H4 (cell line): ENCODE measurements around the gene TSR3. TPM values are rescaled to one million over a fixed set of nuclear protein-coding genes. Genes with fewer than 3 reads are reported as not detected.

Experiments used
- DNase-seq: peaks from one replicate; pipeline ENCODE4 v3.0.0-alpha.2; 2015; ENCODE audit warnings: low spot score
- total RNA-seq: library from RNA; depleted of rRNA; stranded (reverse); fragments of >200 nt; shearing (Covaris generic); gene quantifications from 2 replicates; pipeline ENCODE4 v1.2.3, GENCODE V29; 2014; rRNA removed

TSR3 gene
- total RNA-seq, 1 experiment from 2014 or later: 41.5 TPM

DNA sequence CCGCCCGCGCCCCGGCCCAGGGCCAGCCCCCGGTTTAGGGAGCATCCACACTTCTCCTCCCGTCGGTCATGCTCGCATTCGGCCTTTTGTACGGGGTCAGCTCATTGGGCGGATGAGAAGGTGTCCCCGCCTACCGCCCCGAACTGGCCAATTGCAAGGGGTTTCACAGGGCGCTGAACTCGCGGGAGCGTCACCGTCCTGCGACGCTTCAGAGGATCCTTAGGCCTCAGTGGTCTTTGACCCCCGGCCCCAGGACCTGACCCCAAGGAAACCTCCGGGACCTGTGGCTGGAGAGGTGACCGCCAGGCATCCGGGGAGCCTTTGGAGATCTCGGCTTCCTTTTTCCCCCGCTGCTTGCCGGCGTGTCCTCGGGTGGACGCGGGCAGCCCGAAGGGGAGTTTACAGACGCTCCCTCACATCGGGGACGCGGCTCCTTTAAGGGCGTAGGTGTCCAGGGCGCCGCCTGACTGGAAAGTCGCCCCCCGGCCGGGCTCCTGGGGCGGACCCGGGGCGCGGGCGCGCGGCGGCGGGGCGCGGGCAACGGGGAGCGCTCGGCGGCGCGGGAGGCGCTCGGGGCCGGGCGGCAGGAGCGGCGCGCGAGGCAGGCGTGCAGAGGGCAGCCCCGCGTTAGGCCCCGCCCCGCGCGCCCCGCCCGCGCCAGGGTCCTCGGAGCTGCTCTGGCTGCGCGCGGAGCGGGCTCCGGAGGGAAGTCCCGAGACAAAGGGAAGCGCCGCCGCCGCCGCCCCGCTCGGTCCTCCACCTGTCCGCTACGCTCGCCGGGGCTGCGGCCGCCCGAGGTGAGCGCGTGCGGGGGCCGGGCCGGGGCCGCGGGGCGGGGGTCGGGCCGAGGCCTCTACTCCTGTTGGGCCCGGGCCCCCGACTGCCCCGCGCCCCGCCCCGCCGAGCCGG is 42.4 kb downstream of the TSR3 start, which contains the start of gene UBE2I:
TSS of gene UBE2I (plus strand) at position 660 of the 909 bp plus-strand sequence. CDS start 4,395 bp downstream, outside the sequence.
- DNase-seq: peak; percentile 96

DNA sequence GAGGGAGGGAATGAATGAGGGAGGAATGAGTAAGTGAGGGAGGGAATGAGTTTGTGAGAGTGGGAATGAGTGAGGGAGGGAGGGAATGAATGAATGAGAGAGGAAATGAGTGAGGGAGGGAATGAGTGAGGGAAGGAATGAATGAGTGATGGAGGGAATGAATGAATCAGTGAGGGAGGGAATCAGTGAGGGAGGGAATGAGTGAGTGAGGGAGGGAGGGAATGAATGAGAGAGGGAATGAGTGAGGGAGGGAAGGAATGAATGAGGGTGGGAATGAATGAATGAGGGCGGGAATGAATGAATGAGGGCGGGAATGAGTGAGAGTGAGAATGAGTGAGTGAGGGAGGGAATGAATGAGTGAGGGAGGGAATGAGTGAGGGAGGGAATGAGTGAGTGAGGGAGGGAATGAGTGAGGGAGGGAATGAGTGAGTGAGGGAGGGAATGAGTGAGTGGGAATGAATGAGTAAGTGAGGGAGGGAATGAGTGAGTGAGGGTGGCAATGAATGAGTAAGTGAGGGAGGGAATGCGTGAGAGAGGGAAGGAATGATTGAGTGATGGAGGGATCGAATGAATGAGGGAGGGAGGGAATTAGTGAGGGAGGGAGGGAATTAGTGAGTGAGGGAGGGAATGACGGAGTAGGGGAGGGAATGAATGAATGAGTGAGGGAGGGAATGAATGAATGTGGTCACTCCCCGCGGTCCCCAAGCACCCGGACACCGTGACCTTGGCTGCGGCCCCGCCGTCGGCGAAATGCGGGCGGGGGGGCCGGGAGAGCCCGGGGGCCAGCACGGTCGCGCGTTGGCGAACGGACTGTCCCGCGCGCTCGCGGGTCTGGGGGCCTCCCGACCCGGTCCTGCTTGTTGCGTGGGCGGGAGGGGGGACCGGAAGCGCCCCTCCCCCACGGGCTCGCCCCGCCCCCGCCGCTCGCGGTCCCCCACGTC is 43.4 kb downstream of the TSR3 start:
- DNase-seq: peak; percentile 71

DNA sequence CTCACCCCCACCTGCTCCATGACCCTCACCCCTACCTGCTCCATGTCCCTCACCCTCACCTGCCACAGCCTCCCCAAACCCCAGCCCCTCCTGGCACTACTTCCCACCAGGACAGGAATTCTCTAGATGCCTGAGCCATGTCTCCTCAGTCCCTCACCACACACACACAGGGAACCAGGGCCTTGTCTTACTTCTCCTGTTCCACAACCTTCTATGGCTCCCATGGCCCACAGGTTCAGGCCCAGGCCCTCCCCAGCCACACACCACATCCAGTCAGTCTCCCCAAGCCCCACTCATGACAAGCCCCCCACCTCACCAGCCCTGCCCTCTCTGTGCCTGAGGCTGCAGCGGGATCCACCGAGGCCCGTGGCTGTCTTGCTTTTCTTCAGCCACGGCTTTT is 45.3 kb downstream of the TSR3 start:
- DNase-seq: no peak

DNA sequence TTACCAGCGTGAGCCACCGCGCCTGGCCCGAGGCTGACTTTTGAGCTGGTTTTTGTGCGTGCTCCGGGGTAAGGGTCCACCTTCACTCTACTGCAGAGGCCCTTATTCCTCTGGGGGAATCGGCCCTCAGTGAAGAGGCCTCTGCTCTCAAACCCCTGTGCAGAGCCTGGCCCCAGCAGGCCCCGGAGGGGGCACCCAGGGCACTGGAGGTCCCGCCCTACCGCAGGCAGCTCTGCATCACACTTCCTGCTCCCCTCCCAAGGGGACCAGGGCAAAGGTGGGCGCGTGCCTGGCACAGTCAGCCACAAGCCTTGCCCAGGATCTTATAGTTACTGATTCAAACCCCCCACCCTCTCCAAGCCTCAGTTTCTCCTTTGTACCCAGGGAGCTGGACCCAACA is 45.9 kb downstream of the TSR3 start:
- DNase-seq: no peak

DNA sequence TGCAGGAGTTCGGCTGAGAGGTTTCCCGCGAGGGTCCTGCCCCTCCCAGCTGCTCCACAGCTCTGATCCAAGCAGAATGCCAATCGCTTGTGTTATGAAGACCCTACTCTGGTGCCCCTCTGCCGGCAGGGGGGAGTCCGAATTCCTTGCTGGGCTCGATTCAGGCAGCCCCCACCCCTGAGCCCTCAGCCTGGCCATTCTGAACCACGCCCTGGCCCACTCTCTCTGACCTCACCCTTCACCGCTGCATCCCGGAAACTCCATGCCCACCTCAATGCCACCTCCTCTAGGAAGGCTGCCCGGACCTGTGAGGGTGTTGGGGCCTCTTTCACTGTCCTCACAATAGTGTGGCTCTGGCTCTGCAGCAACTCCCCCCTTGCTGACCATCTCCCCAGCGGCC is 50.1 kb downstream of the TSR3 start:
- no peak for DNase-seq

DNA sequence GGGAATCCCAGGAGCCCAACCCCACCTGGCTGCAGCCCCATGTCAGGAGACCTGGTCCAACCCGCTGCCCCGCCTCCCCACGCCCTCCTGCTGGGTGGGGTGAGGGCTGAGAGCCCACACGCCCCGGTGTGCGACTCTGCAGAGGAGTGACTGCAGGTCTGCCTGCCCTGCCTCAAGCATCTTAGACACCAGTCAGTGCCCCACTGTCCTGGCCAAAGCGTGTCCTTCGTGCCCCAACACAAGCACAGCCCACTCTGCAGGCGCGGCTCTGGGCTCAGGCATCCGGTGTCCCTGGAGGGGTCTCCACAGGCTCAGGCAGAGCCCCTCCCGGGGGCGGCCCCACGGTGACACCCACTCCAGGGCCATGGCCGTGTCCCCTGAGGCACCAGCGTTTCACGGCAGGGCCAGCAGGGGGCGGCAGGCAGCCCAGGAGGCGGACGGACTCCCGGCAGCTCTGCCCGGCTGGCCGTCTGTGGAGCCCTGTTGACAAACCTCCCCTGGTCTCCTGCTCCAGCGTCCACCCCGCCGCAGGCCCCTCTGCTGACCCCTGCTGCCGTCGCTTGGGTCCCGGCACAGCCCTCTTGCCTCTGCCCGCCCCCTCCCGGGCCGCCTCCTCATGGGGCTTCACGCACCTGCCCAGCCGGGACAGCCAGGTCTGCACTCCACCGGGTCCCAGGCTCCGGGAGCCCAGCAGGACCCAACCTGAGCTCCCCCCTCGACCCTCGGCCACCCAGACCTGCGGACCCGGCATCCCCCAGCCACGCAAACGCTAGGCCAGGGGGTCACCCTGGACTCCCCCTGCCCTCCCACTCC is 50.8 kb downstream of the TSR3 start:
- DNase-seq: peak; percentile 46

DNA sequence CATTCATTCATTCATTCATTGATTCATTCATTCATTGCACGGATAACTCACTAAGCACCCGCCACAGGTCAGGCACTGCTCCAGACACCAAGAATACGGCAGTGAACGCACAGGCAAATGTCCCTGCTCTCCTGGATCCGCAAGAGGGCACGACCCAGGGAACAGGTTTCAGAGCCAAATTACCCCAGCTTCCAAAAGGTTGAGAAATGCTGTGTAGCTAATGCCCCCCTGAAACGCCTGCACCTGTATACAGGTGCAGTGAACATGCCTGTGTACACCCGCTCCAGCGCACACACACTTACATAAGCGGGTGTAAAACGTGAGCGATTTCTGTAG is 51.8 kb downstream of the TSR3 start:
- no peak for DNase-seq

Other genes with a start within 250 kb of the TSR3 start
- gene CACNA1H, start 198.8 kb downstream of the TSR3 start, total RNA-seq: 1.4 and 2.0 TPM in 2 replicates
- gene TPSG1, start 126.6 kb downstream of the TSR3 start, total RNA-seq: 0.88 and 1.1 TPM in 2 replicates
- 0.17 TPM in 1 of 2 replicates, not detected in the other for gene TPSB2, start 121.7 kb downstream of the TSR3 start, total RNA-seq
- not detected in 2 replicates for gene TPSAB1, start 111.2 kb downstream of the TSR3 start, total RNA-seq
- gene TPSD1, start 95.8 kb downstream of the TSR3 start, total RNA-seq: not detected in 2 replicates
- gene UBE2I, start 42.2 kb downstream of the TSR3 start, total RNA-seq: 77.4 and 121 TPM in 2 replicates
- 0.06 and 1.3 TPM in 2 replicates for gene BAIAP3, start 18.2 kb downstream of the TSR3 start, total RNA-seq
- gene GNPTG, start 53 bp upstream of the TSR3 start, total RNA-seq: 27.9 and 37.1 TPM in 2 replicates
- gene UNKL, start 62.8 kb upstream of the TSR3 start, total RNA-seq: 12.4 and 14.4 TPM in 2 replicates
- gene UQCC4, start 68.9 kb upstream of the TSR3 start, total RNA-seq: 24.8 and 40.7 TPM in 2 replicates
- gene PERCC1, start 79.2 kb upstream of the TSR3 start, total RNA-seq: not detected in 2 replicates
- gene CCDC154, start 92.7 kb upstream of the TSR3 start, total RNA-seq: not detected in 2 replicates
- 16.0 and 21.0 TPM in 2 replicates for gene CLCN7, start 123.2 kb upstream of the TSR3 start, total RNA-seq
- gene PTX4, start 137.1 kb upstream of the TSR3 start, total RNA-seq: not detected in 2 replicates
- gene TELO2, start 141.5 kb upstream of the TSR3 start, total RNA-seq: 3.6 and 4.8 TPM in 2 replicates
- gene TMEM204, start 181.8 kb upstream of the TSR3 start, total RNA-seq: not detected in 2 replicates